ENCODE data around the gene TAC3. TPM values are rescaled to one million over a fixed set of nuclear protein-coding genes. Genes with fewer than 3 reads are reported as not detected.
A peak's percentile ranks its signal among the peaks of the same experiment; 100 is the strongest.
"Not testable (repeated sequence)": the region's sequence is repeated elsewhere in the genome, so short reads cannot be mapped to it uniquely, and the experiment has no call there.

Gene TAC3
- total RNA-seq, 1 donor from 2014 or later: not detected

DNA sequence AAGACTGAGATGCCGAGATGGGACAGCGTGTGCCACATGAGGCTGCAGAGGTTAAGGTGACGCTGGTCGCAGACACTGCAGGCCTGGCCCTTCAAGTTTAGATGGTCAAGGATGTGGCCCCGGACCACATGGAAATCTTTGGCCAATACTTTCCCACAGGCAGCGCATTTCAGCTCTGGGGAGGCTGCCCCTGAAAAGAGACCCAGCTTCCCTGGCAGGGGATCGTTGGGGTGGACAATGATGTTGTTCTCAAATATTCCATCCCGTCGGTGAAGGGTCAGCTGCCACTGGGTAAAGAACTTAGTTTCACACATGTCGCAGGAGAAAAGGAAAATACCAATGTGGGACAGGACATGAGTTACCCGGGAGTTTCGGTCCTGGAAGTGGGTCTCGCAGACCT lies 12.9 kb downstream of the TAC3 start:
- no peak for DNase-seq

- peak; percentile 86 for DNase-seq
These were observed 14.9 kb downstream of the TAC3 start for GRCh38 chr12:57001448-57001906.

GRCh38 chr12:57000393-57000792 lies 15.9 kb downstream of the TAC3 start:
- no peak for DNase-seq

DNA sequence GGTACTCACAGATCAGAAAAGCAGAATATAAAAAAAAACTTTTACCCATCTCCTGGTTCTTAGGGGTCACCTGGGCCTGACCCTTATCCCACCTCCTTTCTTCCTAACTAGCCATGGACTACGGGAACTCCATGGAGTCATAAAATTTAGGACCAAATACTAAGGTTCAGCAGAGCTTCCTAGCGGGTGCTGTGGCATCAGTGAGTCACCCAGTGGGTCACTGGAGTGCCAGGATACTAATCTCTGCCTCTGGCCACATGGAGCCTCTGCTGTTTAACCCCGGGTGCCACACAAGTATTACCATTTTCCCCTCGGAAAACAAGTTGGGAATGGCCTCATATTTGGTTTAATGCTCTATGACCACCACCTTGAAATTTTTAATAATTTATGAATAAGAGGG lies 16.9 kb downstream of the TAC3 start:
- no peak for DNase-seq

GRCh38 chr12:56998981-56999380 lies 17.3 kb downstream of the TAC3 start:
- no peak for DNase-seq

DNA sequence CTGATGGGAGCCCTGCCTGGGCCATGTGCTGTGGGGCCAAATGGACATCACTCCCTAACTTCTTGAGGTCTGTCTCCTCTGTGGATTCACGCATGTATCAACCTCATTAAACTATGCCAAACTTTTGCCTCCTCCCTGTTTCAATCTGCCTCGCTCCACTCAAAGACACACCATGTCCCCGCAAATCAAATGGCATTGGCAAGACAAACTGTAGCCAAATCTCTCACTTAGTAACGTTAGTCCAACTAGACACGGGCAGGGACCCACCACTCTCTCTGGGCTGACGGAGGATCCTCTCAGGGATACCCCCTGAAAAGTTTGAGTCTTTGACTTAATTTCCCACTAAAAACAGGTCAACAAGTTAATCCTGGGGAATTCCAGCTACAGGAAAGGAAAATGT lies 18.0 kb downstream of the TAC3 start:
- DNase-seq: no peak

- DNase-seq: peak; percentile 10
These were observed 19.4 kb downstream of the TAC3 start for GRCh38 chr12:56996793-56997545.

DNA sequence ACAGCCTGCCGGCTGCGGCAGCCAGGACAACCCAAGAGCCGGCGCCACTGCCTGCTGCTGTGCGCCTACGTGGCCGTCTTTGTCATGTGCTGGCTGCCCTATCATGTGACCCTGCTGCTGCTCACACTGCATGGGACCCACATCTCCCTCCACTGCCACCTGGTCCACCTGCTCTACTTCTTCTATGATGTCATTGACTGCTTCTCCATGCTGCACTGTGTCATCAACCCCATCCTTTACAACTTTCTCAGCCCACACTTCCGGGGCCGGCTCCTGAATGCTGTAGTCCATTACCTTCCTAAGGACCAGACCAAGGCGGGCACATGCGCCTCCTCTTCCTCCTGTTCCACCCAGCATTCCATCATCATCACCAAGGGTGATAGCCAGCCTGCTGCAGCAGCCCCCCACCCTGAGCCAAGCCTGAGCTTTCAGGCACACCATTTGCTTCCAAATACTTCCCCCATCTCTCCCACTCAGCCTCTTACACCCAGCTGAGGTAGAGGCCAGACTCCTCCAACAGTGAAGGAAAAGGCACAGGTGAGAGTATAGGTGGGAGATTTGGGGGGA lies 20.3 kb downstream of the TAC3 start:
- no peak for DNase-seq

DNA sequence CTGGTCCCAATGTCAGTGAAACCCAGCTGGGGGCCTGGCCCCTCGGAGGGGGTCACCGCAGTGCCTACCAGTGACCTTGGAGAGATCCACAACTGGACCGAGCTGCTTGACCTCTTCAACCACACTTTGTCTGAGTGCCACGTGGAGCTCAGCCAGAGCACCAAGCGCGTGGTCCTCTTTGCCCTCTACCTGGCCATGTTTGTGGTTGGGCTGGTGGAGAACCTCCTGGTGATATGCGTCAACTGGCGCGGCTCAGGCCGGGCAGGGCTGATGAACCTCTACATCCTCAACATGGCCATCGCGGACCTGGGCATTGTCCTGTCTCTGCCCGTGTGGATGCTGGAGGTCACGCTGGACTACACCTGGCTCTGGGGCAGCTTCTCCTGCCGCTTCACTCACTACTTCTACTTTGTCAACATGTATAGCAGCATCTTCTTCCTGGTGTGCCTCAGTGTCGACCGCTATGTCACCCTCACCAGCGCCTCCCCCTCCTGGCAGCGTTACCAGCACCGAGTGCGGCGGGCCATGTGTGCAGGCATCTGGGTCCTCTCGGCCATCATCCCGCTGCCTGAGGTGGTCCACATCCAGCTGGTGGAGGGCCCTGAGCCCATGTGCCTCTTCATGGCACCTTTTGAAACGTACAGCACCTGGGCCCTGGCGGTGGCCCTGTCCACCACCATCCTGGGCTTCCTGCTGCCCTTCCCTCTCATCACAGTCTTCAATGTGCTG lies 21.0 kb downstream of the TAC3 start:
- no peak for DNase-seq

DNA sequence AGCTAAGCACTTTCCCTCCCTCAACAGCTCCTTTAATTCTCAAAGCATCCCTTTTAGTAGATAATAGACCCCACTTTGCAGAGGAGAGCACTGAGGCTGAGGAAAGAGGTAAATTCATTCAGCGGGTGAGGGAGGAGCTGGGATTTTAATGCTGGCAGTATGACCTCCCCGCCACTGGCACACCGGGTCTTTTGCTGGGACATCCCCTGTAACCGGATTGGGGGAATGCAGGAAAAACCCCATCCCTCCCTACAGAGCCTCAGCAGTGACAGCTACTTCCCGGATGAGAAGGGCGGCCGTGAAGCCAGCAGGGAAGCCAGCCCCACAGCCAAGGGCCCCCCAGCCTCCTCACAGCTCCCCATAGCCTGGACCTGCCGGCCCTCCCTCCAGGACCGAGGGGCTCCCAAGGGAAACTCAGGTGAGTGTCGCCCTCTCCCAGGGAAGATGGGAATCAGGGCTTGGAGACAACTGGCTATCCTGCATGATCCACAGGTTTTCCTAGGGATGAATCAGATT lies 22.0 kb downstream of the TAC3 start:
- no peak for DNase-seq

- no peak for DNase-seq
These were observed 23.0 kb downstream of the TAC3 start for GRCh38 chr12:56993346-56993745.

- peak; percentile 30 for DNase-seq
These were observed 24.7 kb downstream of the TAC3 start for GRCh38 chr12:56991319-56992246.

GRCh38 chr12:56990648-56991318 lies 25.5 kb downstream of the TAC3 start:
- no peak for DNase-seq

GRCh38 chr12:56989861-56990610 lies 26.3 kb downstream of the TAC3 start:
- DNase-seq: no peak

DNA sequence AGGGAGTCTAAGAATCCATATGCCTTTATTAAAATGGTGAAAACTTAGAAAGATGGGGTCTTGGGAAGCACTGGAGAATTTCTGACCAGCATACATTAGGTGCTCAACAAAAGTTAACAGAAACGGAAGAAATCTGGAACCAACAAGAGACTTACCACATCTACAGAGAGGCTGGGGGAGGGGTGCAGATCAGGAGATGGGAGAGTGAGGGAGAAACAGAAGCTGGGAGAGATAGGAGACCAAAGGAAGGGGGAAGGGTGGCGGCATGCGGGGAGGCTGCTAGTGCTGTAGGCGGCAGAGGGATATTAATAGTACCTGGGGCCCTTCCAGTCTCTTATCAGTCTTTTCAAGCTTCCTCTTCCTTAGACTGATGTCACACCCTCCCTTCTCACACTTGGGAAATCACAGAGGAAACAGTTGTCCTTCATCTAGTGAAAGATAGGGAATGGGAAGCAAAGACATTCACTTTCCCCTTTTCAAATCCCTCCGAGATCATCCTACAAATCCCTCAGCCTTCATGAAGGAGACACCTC lies 28.1 kb downstream of the TAC3 start:
- peak; percentile 50 for DNase-seq

DNA sequence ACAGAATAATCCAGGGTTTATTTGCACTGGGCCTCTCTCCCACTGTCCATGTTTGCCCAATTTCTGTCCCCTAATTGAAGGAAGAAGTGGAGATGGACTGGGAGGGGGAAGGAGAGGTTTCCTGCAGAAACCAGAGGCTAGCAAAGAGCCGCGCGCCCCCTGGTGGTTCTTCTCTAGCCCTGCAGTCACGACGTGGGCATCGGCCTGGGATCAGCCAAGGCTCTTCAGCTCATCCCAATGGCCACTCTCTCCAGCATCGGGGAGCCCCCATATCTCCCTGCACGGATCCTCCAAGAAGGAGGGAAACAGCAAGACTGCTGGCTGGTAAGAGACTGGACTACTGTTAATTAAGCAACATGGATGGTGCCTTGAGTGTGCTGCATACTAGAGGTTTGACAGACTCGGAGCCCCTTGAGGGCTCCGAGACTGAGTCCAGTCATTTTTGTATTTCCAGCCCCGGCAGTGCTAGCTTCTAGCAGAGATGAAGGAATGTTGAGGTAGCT lies 28.7 kb downstream of the TAC3 start:
- DNase-seq: peak; percentile 78

DNA sequence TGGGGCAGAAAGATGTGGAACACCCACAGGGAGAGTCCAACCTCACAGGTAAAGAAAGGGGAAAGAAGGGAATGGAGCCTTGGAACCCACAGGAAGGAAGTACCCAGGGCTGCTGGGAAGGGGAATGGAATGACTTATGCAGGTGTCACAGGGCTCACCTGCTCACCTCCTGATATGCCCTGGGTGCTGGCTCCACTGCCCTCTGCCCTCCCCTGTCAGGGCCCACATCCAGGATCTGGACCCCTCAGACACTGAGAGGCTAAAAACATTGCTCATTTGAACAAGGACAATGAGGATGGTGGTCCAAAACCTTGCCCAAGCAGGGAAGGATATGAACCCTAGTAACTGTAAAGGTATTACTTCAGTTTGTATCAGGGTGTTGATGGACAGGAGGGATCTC lies 29.3 kb downstream of the TAC3 start:
- DNase-seq: no peak

- DNase-seq: peak; percentile 20
These were observed 30.6 kb downstream of the TAC3 start for GRCh38 chr12:56985714-56986113.

DNA sequence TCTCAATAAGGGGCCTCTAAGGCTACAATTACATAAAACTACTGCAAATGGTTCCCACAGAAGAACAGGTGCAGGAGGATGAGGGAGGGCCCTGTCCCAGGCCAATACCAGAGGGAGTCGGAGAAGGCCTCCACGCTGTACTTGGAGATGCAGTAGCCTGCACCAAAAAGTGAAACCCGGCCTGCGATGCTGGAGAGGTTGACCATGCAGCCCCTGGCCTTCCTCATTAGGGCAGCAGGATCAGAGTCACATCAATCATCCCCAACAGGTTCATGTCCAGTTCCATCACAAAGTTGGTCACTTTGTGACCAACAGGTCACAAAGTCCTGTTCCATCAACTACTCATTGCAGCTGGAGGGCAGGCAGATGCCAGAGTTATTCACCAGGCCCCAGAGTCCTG lies 32.9 kb downstream of the TAC3 start:
- DNase-seq: no peak

GRCh38 chr12:56982578-56983236 lies 33.6 kb downstream of the TAC3 start:
- not testable (repeated sequence) for DNase-seq
